Spleen (tissue), 7 donors: ENCODE measurements around the gene ATG14.

Source experiments
- CTCF ChIP-seq, 11 experiments: fragments of 200-600 bp in 7 of 11; fragments of 450-650 bp in 4 of 11; sonication (generic) in 4 of 11; IDR thresholded peaks in 8 of 11; conservative IDR thresholded peaks in 3 of 11; 1 replicate in 7 of 11; 2 replicates in 4 of 11; pipeline versions ENCODE4 v1.4.0 to v1.8.0; 2016 to 2021; ENCODE audit warnings: antibody characterized with exemption in 11 of 11, inconsistent platforms in 4 of 11, mild to moderate bottlenecking in 1 of 11
- POLR2A ChIP-seq, 3 donors: fragments of 450-650 bp; IDR thresholded peaks; one replicate each; pipeline ENCODE4 v1.5.1; 2017; ENCODE audit warnings: antibody characterized with exemption in 3 of 3, mild to moderate bottlenecking in 1 of 3
- donor health status: DM: no; HTN: no; CAD: no; lungs with moderate emphysema.
- donor health status: DM: no; HTN: no; CAD: no.
- donor health status: DM: no; HTN: no; CAD: no.

DNA sequence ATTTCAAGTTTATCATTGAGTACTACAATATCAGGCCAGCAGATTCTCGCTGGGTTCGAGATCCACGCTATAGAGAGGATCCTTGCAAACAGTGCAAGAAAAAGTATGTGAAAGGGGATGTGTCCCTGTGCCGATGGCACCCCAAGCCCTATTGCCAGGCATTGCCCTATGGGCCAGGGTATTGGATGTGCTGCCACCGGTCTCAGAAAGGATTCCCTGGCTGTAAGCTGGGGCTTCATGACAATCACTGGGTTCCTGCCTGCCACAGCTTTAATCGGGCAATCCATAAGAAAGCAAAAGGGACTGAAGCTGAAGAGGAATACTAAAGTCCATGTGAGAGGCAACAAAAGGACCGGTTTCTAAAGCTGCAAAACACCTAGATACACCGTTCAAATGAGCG is 59.4 kb downstream of the ATG14 start:
- no peak for TF ChIP-seq CTCF (IDR thresholded peaks at IDR 0.05 in 8 of 11, conservative IDR thresholded peaks at IDR 0.05 in 3 of 11)
- TF ChIP-seq POLR2A (IDR thresholded peaks at IDR 0.05), result no peak
